ENCODE results near the gene CCDC157. TPM values are rescaled to one million over a fixed set of nuclear protein-coding genes. Genes with fewer than 3 reads are reported as not detected.
"Not testable (repeated sequence)": the region's sequence is repeated elsewhere in the genome, so short reads cannot be mapped to it uniquely, and the experiment has no call there.

Gene CCDC157
- total and polyA plus RNA-seq, 8 donors = 1.1 to 8.2 (median 1.4) TPM

- FAIRE-seq = no peak
- Histone ChIP-seq H3K9me3 (no peaks in the 10 kb centered on the region), H3K27ac (no peak overlapping the region), H3K4me3 (no peak overlapping the region), H3K4me1 (no peaks in the 10 kb centered on the region), H3K36me3 (peaks cover 10 to 81% (median 68%) of the 10 kb centered on the region in 3 donors), H3K27me3 (no peaks in the 10 kb centered on the region)
- no peak for ATAC-seq
- 97 to 100% methylated on average over 1 of the region's 1 CpG for WGBS, 2 donors
- no peak for DNase-seq
- intact Hi-C loops (cut with DNase I) = no loop called here
- TF ChIP-seq CTCF (IDR thresholded peaks at IDR 0.05) = no peak
Observed at GRCh38 chr22:30335236-30335635, 21.6 kb upstream of the CCDC157 start.

- FAIRE-seq (no peak), DNase-seq (no peak), ATAC-seq (no peak)
- H3K4me1 ChIP-seq = no peaks in the 10 kb centered on the region
- no peak overlapping the region for H3K4me3 ChIP-seq
- no peak for TF ChIP-seq CTCF (IDR thresholded peaks at IDR 0.05)
- WGBS, 2 donors = 96 to 100% methylated on average over 4 of the region's 4 CpGs
- H3K27ac ChIP-seq = no peak overlapping the region
- intact Hi-C loops (cut with DNase I) = no loop called here
- no peaks in the 10 kb centered on the region for H3K9me3 ChIP-seq
- no peaks in the 10 kb centered on the region for H3K27me3 ChIP-seq
- H3K36me3 ChIP-seq = peaks cover 13 to 92% (median 84%) of the 10 kb centered on the region in 3 donors
Observed at GRCh38 chr22:30336752-30337460, 19.9 kb upstream of the CCDC157 start.

GRCh38 chr22:30337461-30337778 is 19.4 kb upstream of the CCDC157 start:
- Histone ChIP-seq H3K27ac (no peak overlapping the region), H3K4me3 (no peak overlapping the region), H3K27me3 (no peaks in the 10 kb centered on the region), H3K9me3 (no peaks in the 10 kb centered on the region), H3K4me1 (no peaks in the 10 kb centered on the region), H3K36me3 (peaks cover 16 to 97% (median 89%) of the 10 kb centered on the region in 3 donors)
- intact Hi-C loops (cut with DNase I) = no loop called here
- TF ChIP-seq CTCF (IDR thresholded peaks at IDR 0.05) = no peak
- WGBS, 2 donors = 88 to 91% methylated on average over 8 of the region's 8 CpGs
- ATAC-seq (no peak), FAIRE-seq (no peak), DNase-seq (no peak)

- not testable (repeated sequence) for DNase-seq, FAIRE-seq
- 84 to 85% methylated on average over 9 of the region's 9 CpGs for WGBS, 2 donors
Observed at GRCh38 chr22:30338341-30338740, 18.5 kb upstream of the CCDC157 start.

GRCh38 chr22:30338802-30339201 is 18.0 kb upstream of the CCDC157 start:
- 97% methylated on average over 7 of the region's 7 CpGs for WGBS, 2 donors
- H3K27ac ChIP-seq = no peak overlapping the region

More at GRCh38 chr22:30338341-30338740, 18.5 kb upstream of the CCDC157 start:
- intact Hi-C loops (cut with DNase I); H3K9me3 ChIP-seq; H3K27me3 ChIP-seq; H3K27ac ChIP-seq; ATAC-seq; H3K4me1 ChIP-seq; H3K4me3 ChIP-seq: not testable (repeated sequence)
- peaks cover 22 to 100% (median 93%) of the 10 kb centered on the region in 3 donors for H3K36me3 ChIP-seq

More at GRCh38 chr22:30338802-30339201, 18.0 kb upstream of the CCDC157 start:
- no peaks in the 10 kb centered on the region for H3K9me3 ChIP-seq
- TF ChIP-seq CTCF (IDR thresholded peaks at IDR 0.05) = no peak
- intact Hi-C loops (cut with DNase I) = no loop called here
- DNase-seq = peak in 1 of 6 donors; percentile 24
- no peak for ATAC-seq
- H3K4me3 ChIP-seq = no peak overlapping the region
- FAIRE-seq = no peak
- no peaks in the 10 kb centered on the region for H3K4me1 ChIP-seq
- H3K36me3 ChIP-seq = peaks cover 20 to 100% (median 93%) of the 10 kb centered on the region in 3 donors
- no peaks in the 10 kb centered on the region for H3K27me3 ChIP-seq

Data from pancreas (tissue), 10 donors.